ENCODE results near the gene CDH4. TPM values are rescaled to one million over a fixed set of nuclear protein-coding genes. Genes with fewer than 3 reads are reported as not detected.

CDH4 gene
- total and polyA plus RNA-seq, 7 donors, result under 0.01 to 0.06 TPM; not detected in 5

GRCh38 chr20:61728326-61728725 is 476.3 kb downstream of the CDH4 start:
- TF ChIP-seq EP300 (IDR thresholded peaks at IDR 0.05), result no peak
- no peak for TF ChIP-seq POLR2AphosphoS5 (IDR thresholded peaks at IDR 0.05)
- TF ChIP-seq POLR2A (IDR thresholded peaks at IDR 0.05), result no peak
- TF ChIP-seq CTCF (IDR thresholded peaks at IDR 0.05), result no peak
- Histone ChIP-seq H3K27me3 (peaks cover 0 to 30% (median 9%) of the 10 kb centered on the region in 3 donors), H3K4me3 (no peak overlapping the region), H3K27ac (no peak overlapping the region), H3K4me1 (no peaks in the 10 kb centered on the region), H3K36me3 (no peaks in the 10 kb centered on the region), H3K9me3 (no peaks in the 10 kb centered on the region)
- intact Hi-C loops (cut with DNase I), result no loop called here
- no peak for DNase-seq
- WGBS, 2 donors, result 77 to 89% methylated on average over 6 of the region's 6 CpGs

- H3K27ac ChIP-seq, result no peak overlapping the region
- intact Hi-C loops (cut with DNase I), result no loop called here
- H3K36me3 ChIP-seq, result no peaks in the 10 kb centered on the region
- no peak for DNase-seq
- no peak overlapping the region for H3K4me3 ChIP-seq
- H3K4me1 ChIP-seq, result no peaks in the 10 kb centered on the region
- WGBS, 2 donors, result 78 to 81% methylated on average over 28 of the region's 28 CpGs
- TF ChIP-seq POLR2AphosphoS5 (IDR thresholded peaks at IDR 0.05) (no peak), POLR2A (IDR thresholded peaks at IDR 0.05) (no peak), CTCF (IDR thresholded peaks at IDR 0.05) (no peak), EP300 (IDR thresholded peaks at IDR 0.05) (no peak)
- H3K27me3 ChIP-seq, result peaks cover 0 to 37% (median 12%) of the 10 kb centered on the region in 3 donors
- H3K9me3 ChIP-seq, result no peaks in the 10 kb centered on the region
Observed at GRCh38 chr20:61728786-61729770, 477.0 kb downstream of the CDH4 start.

GRCh38 chr20:61730631-61731362 is 478.7 kb downstream of the CDH4 start:
- no peak for TF ChIP-seq CTCF (IDR thresholded peaks at IDR 0.05)
- no peak for TF ChIP-seq EP300 (IDR thresholded peaks at IDR 0.05)
- no peak for TF ChIP-seq POLR2AphosphoS5 (IDR thresholded peaks at IDR 0.05)
- Histone ChIP-seq H3K36me3 (no peaks in the 10 kb centered on the region), H3K4me3 (no peak overlapping the region), H3K27ac (no peak overlapping the region), H3K9me3 (no peaks in the 10 kb centered on the region), H3K27me3 (peaks cover 0 to 50% (median 14%) of the 10 kb centered on the region in 3 donors), H3K4me1 (no peaks in the 10 kb centered on the region)
- intact Hi-C loops (cut with DNase I), result no loop called here
- 70 to 85% methylated on average over 21 of the region's 21 CpGs for WGBS, 2 donors
- no peak for DNase-seq

GRCh38 chr20:61731363-61732181 is 479.5 kb downstream of the CDH4 start:
- intact Hi-C loops (cut with DNase I), result no loop called here
- peaks cover 0 to 50% (median 14%) of the 10 kb centered on the region in 3 donors for H3K27me3 ChIP-seq

More at GRCh38 chr20:61731363-61732181, 479.5 kb downstream of the CDH4 start:
- no peaks in the 10 kb centered on the region for H3K9me3 ChIP-seq
- H3K27ac ChIP-seq, result no peak overlapping the region
- no peaks in the 10 kb centered on the region for H3K4me1 ChIP-seq
- WGBS, 2 donors, result 75 to 85% methylated on average over 22 of the region's 22 CpGs
- DNase-seq, result no peak
- H3K4me3 ChIP-seq, result no peak overlapping the region
- no peak for TF ChIP-seq POLR2A (IDR thresholded peaks at IDR 0.05)
- no peak for TF ChIP-seq POLR2AphosphoS5 (IDR thresholded peaks at IDR 0.05)
- no peak for TF ChIP-seq CTCF (IDR thresholded peaks at IDR 0.05)
- no peak for TF ChIP-seq EP300 (IDR thresholded peaks at IDR 0.05)
- no peaks in the 10 kb centered on the region for H3K36me3 ChIP-seq

Data from sigmoid colon (tissue), 7 donors.